Amygdala (tissue), 56 donors: ENCODE data around the gene STX12.
"Not testable (repeated sequence)": the region's sequence is repeated elsewhere in the genome, so short reads cannot be mapped to it uniquely, and the experiment has no call there.

Source experiments
- DNase-seq, 56 donors: peaks; one replicate each; lab custom pipeline; 2025; lab: John Stamatoyannopoulos, UW

The STX12 gene

DNA sequence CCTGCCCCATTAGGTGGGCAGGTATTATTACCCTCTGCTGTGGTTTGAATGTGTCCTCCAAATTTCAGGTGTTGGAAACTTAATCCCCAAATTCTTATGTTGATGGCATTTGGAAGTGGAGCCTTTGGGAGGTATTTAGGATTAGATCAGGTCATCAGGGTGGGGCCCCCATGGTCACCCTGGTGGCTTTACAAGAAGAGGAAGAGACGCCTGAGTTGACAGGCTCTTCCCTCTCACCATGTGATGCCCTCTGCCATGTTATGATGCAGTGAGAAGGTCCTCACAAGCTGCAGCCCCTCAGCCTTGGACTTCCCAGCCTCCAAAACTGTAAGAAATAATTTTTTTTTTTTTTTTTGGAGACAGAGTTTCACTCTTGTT is 90.5 kb downstream of the STX12 start:
- DNase-seq, result no peak

GRCh38 chr1:27864264-27864895 is 91.4 kb downstream of the STX12 start:
- DNase-seq, result peak in 3 of 56 donors; percentile 7 to 35 (median 11)

- DNase-seq, result no peak
Observed at GRCh38 chr1:27865821-27866220, 92.8 kb downstream of the STX12 start.

DNA sequence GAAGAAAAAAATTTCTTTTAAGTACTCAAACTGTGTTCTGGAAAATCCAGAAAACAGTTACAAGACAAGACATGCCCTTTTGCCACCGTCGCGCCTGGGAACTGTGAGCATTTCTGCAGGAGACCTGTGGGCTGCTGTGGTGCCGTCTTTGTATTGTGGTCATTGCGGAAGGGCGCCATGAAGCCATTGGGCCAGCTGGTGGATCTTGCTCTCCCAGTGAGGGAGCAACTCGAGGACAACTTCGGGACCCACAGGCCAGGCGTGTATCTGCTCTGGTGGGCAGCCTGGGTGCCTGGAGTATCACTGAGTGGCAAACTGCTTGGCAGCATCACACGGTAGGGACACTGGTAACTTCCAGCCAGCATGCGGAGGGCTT is 95.5 kb downstream of the STX12 start:
- no peak for DNase-seq

- peak in 1 of 56 donors; percentile 22 for DNase-seq
Observed at GRCh38 chr1:27868932-27869718, 96.1 kb downstream of the STX12 start.

DNA sequence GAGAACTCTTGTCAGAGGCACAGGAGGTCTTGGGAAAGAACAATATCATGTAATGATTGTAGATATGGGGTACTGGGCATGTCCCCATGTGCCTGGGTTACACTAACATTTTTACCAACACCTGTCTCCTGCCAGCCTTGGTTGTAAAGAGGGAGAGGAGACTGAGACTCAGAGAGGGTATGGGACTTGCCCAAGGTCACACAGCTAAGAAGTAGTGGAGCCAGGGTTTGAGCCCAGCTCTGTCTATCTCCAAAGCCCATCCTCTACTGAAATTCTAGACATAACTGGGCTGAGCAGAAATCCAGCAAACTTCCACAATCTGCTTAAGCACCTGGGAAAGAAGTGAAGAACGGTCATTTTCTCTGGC is 96.7 kb downstream of the STX12 start:
- no peak for DNase-seq

DNA sequence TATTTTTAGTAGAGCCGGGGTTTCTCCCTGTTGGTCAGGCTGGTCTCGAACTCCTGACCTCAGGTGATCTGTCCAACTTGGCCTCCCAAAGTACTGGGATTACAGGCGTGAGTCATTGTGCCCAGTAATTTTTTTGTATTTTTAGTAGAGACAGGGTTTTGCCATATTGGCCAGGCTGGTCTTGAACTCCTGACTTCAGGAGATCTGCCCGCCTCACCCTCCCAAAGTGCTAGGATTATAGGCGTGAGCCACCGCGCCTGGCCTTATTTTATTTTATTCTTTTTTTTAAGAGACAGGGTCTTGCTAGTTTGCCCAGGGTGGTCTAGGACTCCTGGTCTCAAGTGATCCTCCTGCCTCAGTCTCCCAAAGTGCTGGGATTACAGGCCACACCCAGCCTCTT is 98.1 kb downstream of the STX12 start:
- not testable (repeated sequence) for DNase-seq

- peak in 45 of 56 donors; percentile 21 to 83 (median 52) for DNase-seq
Observed at GRCh38 chr1:27872059-27872801, 99.2 kb downstream of the STX12 start, which contains the start of gene THEMIS2. THEMIS2 (plus strand) TSS chr1:27872544; CDS start chr1:27872572, 28 bp downstream.

DNA sequence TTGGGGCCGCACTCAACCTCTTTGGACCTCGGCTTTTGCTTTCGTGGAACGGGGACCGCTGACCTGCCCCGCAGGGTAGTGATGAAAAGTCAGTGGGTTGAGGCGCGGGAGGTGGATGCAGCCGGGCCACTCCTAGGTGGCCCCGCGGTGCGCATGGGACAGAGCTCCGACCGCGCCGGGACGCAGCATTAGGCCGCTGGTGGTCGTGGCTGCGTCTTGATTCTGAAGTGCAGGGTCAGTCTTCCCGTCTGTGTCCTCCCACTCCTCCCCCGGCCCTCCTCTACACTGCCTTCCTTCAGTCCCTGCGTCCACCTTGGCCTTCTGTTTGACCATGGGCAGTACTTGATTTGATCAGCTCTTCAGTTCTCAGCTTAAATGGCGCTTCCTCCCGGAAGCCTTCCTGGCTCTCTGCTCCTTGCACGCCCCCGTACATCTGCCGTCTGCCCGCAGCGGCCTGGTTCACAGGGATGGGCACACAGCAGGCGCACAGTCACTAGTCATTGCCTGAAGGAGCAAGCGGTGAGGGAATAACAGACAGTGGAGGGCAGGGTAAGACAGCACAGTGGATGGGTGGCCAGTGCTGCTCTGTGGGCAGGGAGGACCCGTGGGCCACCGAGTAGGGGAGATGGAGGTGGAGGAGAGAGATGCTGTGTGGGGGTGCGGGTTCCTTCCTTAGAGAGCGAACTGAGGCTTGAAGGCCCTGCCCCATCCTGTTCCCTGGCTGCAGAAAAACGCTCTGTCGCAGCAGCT is 100.0 kb downstream of the STX12 start:
- peak in 6 of 56 donors; percentile 14 to 45 (median 30) for DNase-seq

GRCh38 chr1:27873671-27874384 is 100.8 kb downstream of the STX12 start:
- DNase-seq, result no peak
